ENCODE results near the gene KLLN. TPM values are rescaled to one million over a fixed set of nuclear protein-coding genes. Genes with fewer than 3 reads are reported as not detected.

The KLLN gene
- total and polyA plus RNA-seq, 2 of the 8 experiments (the other 6 are each of a cell fraction or from before 2014, with no cell fraction given) = 0.24 to 0.73 TPM

DNA sequence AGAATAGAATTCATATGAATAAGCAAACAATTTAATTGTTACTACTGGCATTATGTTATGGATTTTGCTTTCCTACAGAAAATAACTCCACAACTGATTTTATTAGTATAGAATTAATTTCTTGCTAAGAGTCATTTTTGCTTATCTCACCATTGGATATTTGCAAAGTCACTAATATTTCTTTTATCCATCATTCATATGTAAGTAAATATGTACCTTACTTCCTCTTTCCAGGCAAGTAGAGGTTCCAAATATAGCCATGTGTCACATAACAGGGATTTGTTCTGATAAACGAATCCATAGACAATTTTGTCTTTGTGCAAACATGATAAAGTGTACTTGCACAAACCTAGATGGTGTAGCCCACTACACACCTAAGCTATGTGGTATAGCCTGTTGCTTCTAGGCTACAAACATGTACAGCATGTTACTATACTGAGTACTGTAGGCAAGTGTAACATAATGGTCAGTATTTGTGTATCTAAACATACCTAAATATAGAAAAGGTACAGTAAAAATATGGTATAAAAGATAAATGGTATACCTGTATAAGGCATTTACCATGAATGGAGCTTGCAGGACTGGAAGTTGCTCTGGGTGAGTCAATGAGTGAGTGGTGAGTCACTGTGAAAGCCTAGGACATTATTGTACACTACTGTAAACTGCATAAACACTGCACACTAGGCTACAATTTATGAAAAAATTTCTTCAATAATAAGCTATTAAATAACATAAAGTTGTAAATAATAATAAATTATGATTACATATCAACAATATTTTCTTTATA, 18.3 kb downstream of the KLLN start:
- Histone ChIP-seq H3K4me1 (replicated peaks in 1 of 4; ENCODE audit: control insufficient read depth in 3 of 4, insufficient read depth in 4 of 4, low read length in 3 of 4) (no peaks in the 10 kb centered on the region), H3K27me3 (replicated peaks in 1 of 4; ENCODE audit: control insufficient read depth in 3 of 4, extremely low read depth in 1 of 4, insufficient read depth in 3 of 4, low read length in 3 of 4) (no peaks in the 10 kb centered on the region), H3K9ac (replicated peaks in 1 of 4; ENCODE audit: extremely low read depth in 1 of 4, low read depth in 3 of 4, low read length in 3 of 4) (no peak overlapping the region), H3K9me3 (ENCODE audit: insufficient read depth in 2 of 2, low read depth in 1 of 2, low read length in 1 of 2) (no peaks in the 10 kb centered on the region), H3K4me3 (ENCODE audit: extremely low read depth in 1 of 4, insufficient read depth in 2 of 4, low read depth in 3 of 4, low read length in 4 of 4) (no peak overlapping the region), H3K79me1 (ENCODE audit: low read depth, low read length) (no peaks in the 10 kb centered on the region), H3K23ac (ENCODE audit: insufficient read length) (no peak overlapping the region), H3K27ac (ENCODE audit: low read depth, low read length) (no peak overlapping the region), H2BK120ac (replicated peaks; ENCODE audit: low read depth, low read length) (no peak overlapping the region), H3K4ac (replicated peaks; ENCODE audit: insufficient read length, low read depth, low read length) (no peak overlapping the region), H2AK5ac (ENCODE audit: low read depth, low read length) (no peak overlapping the region), H3K56ac (replicated peaks; ENCODE audit: insufficient read length, low read depth, low read length) (no peak overlapping the region), H4K5ac (ENCODE audit: insufficient read length, low read depth, low read length) (no peak overlapping the region), H3K23me2 (ENCODE audit: low read depth, low read length) (no peaks in the 10 kb centered on the region), H2BK5ac (ENCODE audit: low read depth, low read length) (no peak overlapping the region), H3K18ac (ENCODE audit: extremely low read depth, low read length) (no peak overlapping the region), H3K79me2 (ENCODE audit: control insufficient read depth in 1 of 2, insufficient read depth in 2 of 2, low read length in 2 of 2) (no peaks in the 10 kb centered on the region), H2BK12ac (ENCODE audit: low read depth, low read length) (no peak overlapping the region), H4K20me1 (replicated peaks in 1 of 2; ENCODE audit: control insufficient read depth in 1 of 2, insufficient read depth in 2 of 2, low read length in 2 of 2) (no peaks in the 10 kb centered on the region), H2BK15ac (ENCODE audit: low read length) (no peak overlapping the region), H3K14ac (ENCODE audit: insufficient read length) (no peak overlapping the region), H4K91ac (replicated peaks; ENCODE audit: insufficient read length, low read length) (no peak overlapping the region), H4K8ac (ENCODE audit: extremely low read depth, insufficient read depth, low read length) (no peak overlapping the region), H3K36me3 (ENCODE audit: control insufficient read depth in 2 of 4, insufficient read depth in 4 of 4, low read length in 3 of 4) (no peaks in the 10 kb centered on the region), H2BK20ac (ENCODE audit: low read length) (no peak overlapping the region), H3K4me2 (ENCODE audit: insufficient read depth in 1 of 2, low read depth in 2 of 2, low read length in 2 of 2) (no peak overlapping the region), H2AFZ (ENCODE audit: low read length) (no peak overlapping the region)
- ChIA-PET CTCF (ENCODE audit: partially characterized antibody) (interaction anchor here (1.0 to 2.0 kb wide), 3 partner anchors 13 to 269 kb away, joined by 4 to 5 read pairs (median 4); no protein-coding TSS in a partner anchor), POLR2A (ENCODE audit: partially characterized antibody) (interaction anchor here (1.8 kb wide), 1 partner anchor 18 kb away, joined by 10 read pairs; the partner anchor contains the start of genes KLLN and PTEN)
- WGBS, 2 experiments (ENCODE audit: extremely low coverage in 1 of 2, insufficient coverage in 1 of 2, insufficient read length in 1 of 2, insufficient replicate concordance in 2 of 2, low coverage in 1 of 2, low lambda C conversion rate in 2 of 2, missing lambda C conversion rate in 1 of 2) = 80% methylated on average over 1 of the region's 1 CpG; no CpG with 5 or more reads in 1 of the 2 experiments
- no peak for FAIRE-seq
- TF ChIP-seq POU5F1 (IDR thresholded peaks at IDR 0.05; ENCODE audit: low read depth, low read length) = no peak
- no peak for TF ChIP-seq RFX5 (IDR thresholded peaks at IDR 0.05; ENCODE audit: borderline replicate concordance, low read depth, low read length)
- TF ChIP-seq KDM4A (IDR thresholded peaks at IDR 0.05; ENCODE audit: low read depth, low read length, severe bottlenecking) = no peak
- TF ChIP-seq BCL11A (IDR thresholded peaks at IDR 0.05; ENCODE audit: low read depth in 2 of 2, low read length in 2 of 2) = no peak
- TF ChIP-seq NRF1 (IDR thresholded peaks at IDR 0.05; ENCODE audit: low read depth, low read length) = no peak
- no peak for TF ChIP-seq HDAC2 (IDR thresholded peaks at IDR 0.05; ENCODE audit: borderline replicate concordance in 1 of 2, low read depth in 2 of 2, low read length in 2 of 2)
- no peak for TF ChIP-seq ASH2L (IDR thresholded peaks at IDR 0.05; ENCODE audit: low read length)
- no peak for TF ChIP-seq RAD21 (IDR thresholded peaks at IDR 0.05 in 1 of 2, conservative IDR thresholded peaks at IDR 0.05 in 1 of 2; ENCODE audit: low read depth in 2 of 2, low read length in 2 of 2)
- no peak for TF ChIP-seq BACH1 (IDR thresholded peaks at IDR 0.05; ENCODE audit: low read length)
- no peak for TF ChIP-seq JUND (IDR thresholded peaks at IDR 0.05; ENCODE audit: low read length)
- no peak for TF ChIP-seq NANOG (IDR thresholded peaks at IDR 0.05; ENCODE audit: insufficient read depth, low read depth, low read length, poor library complexity, severe bottlenecking)
- TF ChIP-seq FOSL1 (IDR thresholded peaks at IDR 0.05; ENCODE audit: insufficient read depth, low read depth, low read length) = no peak
- DNase-seq (ENCODE audit: low read depth in 1 of 2, low spot score in 2 of 2) = no peak
